ENCODE measurements around the gene SEPTIN6.

DNA sequence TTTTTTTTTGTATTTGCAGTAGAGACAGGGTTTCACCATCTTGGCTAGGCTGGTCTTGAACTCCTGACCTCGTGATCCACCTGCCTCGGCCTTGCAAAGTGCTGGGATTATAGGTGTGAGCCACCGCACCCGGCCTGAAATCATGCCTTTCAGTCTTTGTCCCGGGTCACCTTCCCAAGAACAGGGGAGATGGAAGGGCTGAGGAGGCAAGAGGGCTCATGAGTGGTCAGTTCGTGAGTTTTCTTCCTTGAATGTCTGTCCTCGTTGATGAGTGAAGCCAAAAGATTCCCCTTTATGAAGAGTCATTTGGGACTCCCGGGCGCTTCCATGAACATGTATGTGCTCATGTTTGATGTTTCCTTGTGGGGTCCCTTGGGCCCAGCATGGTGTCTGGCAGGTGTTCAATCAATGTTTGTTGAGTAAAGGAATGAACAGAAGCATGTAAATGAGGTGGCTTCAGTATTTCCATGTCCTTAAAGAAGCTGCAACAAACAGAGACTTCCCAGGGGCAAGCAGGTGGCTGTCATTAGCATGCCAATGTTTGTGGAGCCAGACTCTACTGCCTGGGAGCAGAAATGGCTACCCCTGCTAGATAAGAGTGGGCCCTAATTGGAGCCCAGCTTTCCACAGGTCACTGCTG lies 3.4 kb upstream of the SEPTIN6 start:
- TF ChIP-seq, protein P1, sequence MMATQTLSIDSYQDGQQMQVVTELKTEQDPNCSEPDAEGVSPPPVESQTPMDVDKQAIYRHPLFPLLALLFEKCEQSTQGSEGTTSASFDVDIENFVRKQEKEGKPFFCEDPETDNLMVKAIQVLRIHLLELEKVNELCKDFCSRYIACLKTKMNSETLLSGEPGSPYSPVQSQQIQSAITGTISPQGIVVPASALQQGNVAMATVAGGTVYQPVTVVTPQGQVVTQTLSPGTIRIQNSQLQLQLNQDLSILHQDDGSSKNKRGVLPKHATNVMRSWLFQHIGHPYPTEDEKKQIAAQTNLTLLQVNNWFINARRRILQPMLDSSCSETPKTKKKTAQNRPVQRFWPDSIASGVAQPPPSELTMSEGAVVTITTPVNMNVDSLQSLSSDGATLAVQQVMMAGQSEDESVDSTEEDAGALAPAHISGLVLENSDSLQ (IDR thresholded peaks at IDR 0.05) = no peak
- TF ChIP-seq ELF4 (IDR thresholded peaks at IDR 0.05) = no peak
- no peak for TF ChIP-seq FOXA1 (IDR thresholded peaks at IDR 0.05)
- TF ChIP-seq NFRKB (IDR thresholded peaks at IDR 0.05) = no peak
- TF ChIP-seq TARDBP (IDR thresholded peaks at IDR 0.05) = no peak
- TF ChIP-seq ZNF384 (IDR thresholded peaks at IDR 0.05) = no peak
- TF ChIP-seq FOXM1 (IDR thresholded peaks at IDR 0.05; ENCODE audit: borderline replicate concordance) = no peak
- no peak for TF ChIP-seq SUZ12 (IDR thresholded peaks at IDR 0.05)
- no peak for TF ChIP-seq BHLHE40 (IDR thresholded peaks at IDR 0.05; ENCODE audit: borderline replicate concordance)
- TF ChIP-seq SP1 (IDR thresholded peaks at IDR 0.05) = no peak
